Gastrocnemius medialis (tissue), 4 donors: Measurements from ENCODE around the gene ARHGEF10L. TPM values are rescaled to one million over a fixed set of nuclear protein-coding genes. Genes with fewer than 3 reads are reported as not detected.

Experiments
- ATAC-seq, 2 donors: fragments of 150-250 bp; one replicate each; pipeline ENCODE4 v1.9.1; 2016
- DNase-seq, 2 donors: peaks; one replicate each; pipeline ENCODE4 v3.0.0-alpha.2; 2019
- H3K27ac ChIP-seq, 4 donors: fragments of 200-600 bp; sonication (generic); 1 replicate in 1 of 4; 2 replicates in 3 of 4; pipeline ENCODE4 v1.5.1; 2016 to 2018; ENCODE audit warnings: mild to moderate bottlenecking in 2 of 4, moderate library complexity in 1 of 4
- H3K27me3 ChIP-seq, 3 donors: fragments of 200-600 bp; sonication (generic) in 2 of 3; 1 replicate in 1 of 3; 2 replicates in 2 of 3; pipeline versions ENCODE4 v1.5.1 to v1.6.0; 2016 to 2019; ENCODE audit warnings: mild to moderate bottlenecking in 1 of 3, moderate library complexity in 1 of 3
- H3K36me3 ChIP-seq, 2 donors: fragments of 200-600 bp; sonication (generic) in 1 of 2; one replicate each; pipeline ENCODE4 v1.5.1; 2017 to 2018
- H3K4me1 ChIP-seq, 2 donors: fragments of 200-600 bp; sonication (generic) in 1 of 2; one replicate each; pipeline ENCODE4 v1.5.1; 2016 to 2017; ENCODE audit warnings: mild to moderate bottlenecking in 2 of 2
- H3K4me3 ChIP-seq, 4 donors: fragments of 200-600 bp; sonication (generic) in 3 of 4; 1 replicate in 1 of 4; 2 replicates in 3 of 4; pipeline ENCODE4 v1.5.1; 2016 to 2019; ENCODE audit warnings: mild to moderate bottlenecking in 2 of 4
- H3K9me3 ChIP-seq, 3 donors: fragments of 200-600 bp; sonication (generic) in 2 of 3; 1 replicate in 1 of 3; 2 replicates in 2 of 3; pipeline ENCODE4 v1.5.1; 2016 to 2019
- CTCF ChIP-seq, 5 experiments: fragments of 450-650 bp in 3 of 5; fragments of 200-600 bp in 2 of 5; sonication (generic) in 2 of 5; IDR thresholded peaks in 4 of 5; conservative IDR thresholded peaks in 1 of 5; 1 replicate in 4 of 5; 2 replicates in 1 of 5; pipeline ENCODE4 v1.5.1; 2016 to 2019; ENCODE audit warnings: antibody characterized with exemption in 5 of 5, mild to moderate bottlenecking in 3 of 5, moderate library complexity in 3 of 5
- POLR2A ChIP-seq, 2 donors: fragments of 450-650 bp; IDR thresholded peaks; one replicate each; pipeline ENCODE4 v1.6.1; 2017; ENCODE audit warnings: antibody characterized with exemption in 2 of 2, mild to moderate bottlenecking in 2 of 2, moderate library complexity in 2 of 2
- in situ Hi-C, 4 donors: fragments of 200-750 bp; cut with MboI; loops; one replicate each; pipeline versions ENCODE4 v1.15.0 to v1.8.0; 2017; ENCODE audit warnings: low sequenced_read_pairs in 4 of 4
- intact Hi-C: fragments of 100-400 bp; cut with DNase I; formaldehyde crosslinking; loops from one replicate; pipeline ENCODE4 v1.15.1; 2023; ENCODE audit warnings: low total_unique reads
- total RNA-seq, 4 donors: library from RNA; depleted of rRNA; stranded (reverse); fragments of >200 nt; gene quantifications; one replicate each; pipeline versions ENCODE4 v1.1.0 to v1.2.3, GENCODE V29; 2016

The ARHGEF10L gene
- total RNA-seq, 4 donors from 2014 or later: 21.2 to 111 (median 73.8) TPM

GRCh38 chr1:17521946-17522612, 17.4 kb upstream of the ARHGEF10L start:
- TF ChIP-seq CTCF (IDR thresholded peaks at IDR 0.05 in 4 of 5, conservative IDR thresholded peaks at IDR 0.05 in 1 of 5): no peak
- no peak for TF ChIP-seq POLR2A (IDR thresholded peaks at IDR 0.05)
- no peak for DNase-seq
- no peaks in the 10 kb centered on the region for H3K27me3 ChIP-seq
- H3K9me3 ChIP-seq: no peaks in the 10 kb centered on the region
- in situ Hi-C loops: no loop called here
- no peak overlapping the region for H3K4me3 ChIP-seq
- intact Hi-C loops: no loop called here
- H3K4me1 ChIP-seq: peaks cover 2 to 4% of the 10 kb centered on the region in 2 donors
- no peak for ATAC-seq
- H3K27ac ChIP-seq: no peak overlapping the region
- H3K36me3 ChIP-seq: no peaks in the 10 kb centered on the region

GRCh38 chr1:17523321-17524041, 16.0 kb upstream of the ARHGEF10L start:
- Histone ChIP-seq H3K9me3 (no peaks in the 10 kb centered on the region), H3K4me1 (peaks cover 6 to 10% of the 10 kb centered on the region in 2 donors), H3K36me3 (no peaks in the 10 kb centered on the region), H3K27ac (no peak overlapping the region), H3K27me3 (no peaks in the 10 kb centered on the region), H3K4me3 (no peak overlapping the region)
- no peak for DNase-seq
- intact Hi-C loops (no loop called here), in situ Hi-C loops (no loop called here)
- no peak for ATAC-seq
- TF ChIP-seq CTCF (IDR thresholded peaks at IDR 0.05 in 4 of 5, conservative IDR thresholded peaks at IDR 0.05 in 1 of 5): no peak
- TF ChIP-seq POLR2A (IDR thresholded peaks at IDR 0.05): no peak

- intact Hi-C loops: no loop called here
- Histone ChIP-seq H3K4me1 (peaks cover 6 to 10% of the 10 kb centered on the region in 2 donors), H3K27me3 (no peaks in the 10 kb centered on the region), H3K36me3 (no peaks in the 10 kb centered on the region), H3K9me3 (no peaks in the 10 kb centered on the region), H3K4me3 (no peak overlapping the region), H3K27ac (no peak overlapping the region)
- DNase-seq: no peak
- TF ChIP-seq POLR2A (IDR thresholded peaks at IDR 0.05): no peak
- in situ Hi-C loops: no loop called here
- ATAC-seq: no peak
These were observed 14.9 kb upstream of the ARHGEF10L start for GRCh38 chr1:17524645-17525044.

GRCh38 chr1:17525996-17526686, 13.4 kb upstream of the ARHGEF10L start:
- no peak for TF ChIP-seq POLR2A (IDR thresholded peaks at IDR 0.05)
- TF ChIP-seq CTCF (IDR thresholded peaks at IDR 0.05 in 4 of 5, conservative IDR thresholded peaks at IDR 0.05 in 1 of 5): no peak
- intact Hi-C loops: no loop called here
- no peak overlapping the region for H3K27ac ChIP-seq
- H3K4me3 ChIP-seq: no peak overlapping the region
- no peaks in the 10 kb centered on the region for H3K36me3 ChIP-seq
- no peaks in the 10 kb centered on the region for H3K9me3 ChIP-seq
- H3K27me3 ChIP-seq: no peaks in the 10 kb centered on the region
- peaks cover 6 to 12% of the 10 kb centered on the region in 2 donors for H3K4me1 ChIP-seq
- in situ Hi-C loops: no loop called here
- ATAC-seq (no peak), DNase-seq (no peak)
